Neural progenitor cell (in vitro differentiated cells): ENCODE measurements around the gene NPEPL1. TPM values are rescaled to one million over a fixed set of nuclear protein-coding genes. Genes with fewer than 3 reads are reported as not detected.
A peak's percentile ranks its signal among the peaks of the same experiment; 100 is the strongest.

Experiments
- DNase-seq: peaks from one replicate; pipeline ENCODE4 v3.0.0-alpha.2; 2016; ENCODE audit warnings: low spot score
- H2AFZ ChIP-seq: fragments of 200-600 bp; sonication (generic); replicated peaks from 2 replicates; pipeline ENCODE4 v1.6.1; 2016; ENCODE audit warnings: antibody characterized with exemption
- H3F3A ChIP-seq: fragments of 200-600 bp; sonication (generic); 2 replicates; pipeline ENCODE4 v1.6.1; 2016; ENCODE audit warnings: antibody characterized with exemption, low read depth
- H3K27ac ChIP-seq: fragments of 200-600 bp; sonication (generic); 2 replicates; pipeline ENCODE4 v1.5.1; 2016; ENCODE audit warnings: mild to moderate bottlenecking
- H3K27me3 ChIP-seq: fragments of 200-600 bp; sonication (generic); 2 replicates; pipeline ENCODE4 v1.6.1; 2016; ENCODE audit warnings: mild to moderate bottlenecking, moderate library complexity
- H3K36me3 ChIP-seq: fragments of 200-600 bp; sonication (generic); 2 replicates; pipeline ENCODE4 v1.5.1; 2016
- H3K4me1 ChIP-seq: fragments of 200-600 bp; sonication (generic); 2 replicates; pipeline ENCODE4 v1.6.1; 2016; ENCODE audit warnings: mixed run types
- H3K4me2 ChIP-seq: fragments of 200-600 bp; sonication (generic); 2 replicates; pipeline ENCODE4 v1.6.1; 2016
- H3K4me3 ChIP-seq: fragments of 200-600 bp; sonication (generic); 2 replicates; pipeline ENCODE4 v1.5.1; 2016
- H3K79me2 ChIP-seq: fragments of 200-600 bp; sonication (generic); 2 replicates; pipeline ENCODE4 v1.6.1; 2016; ENCODE audit warnings: low read depth
- H3K9ac ChIP-seq: fragments of 200-600 bp; sonication (generic); 2 replicates; pipeline ENCODE4 v1.6.1; 2016
- H3K9me3 ChIP-seq: fragments of 200-600 bp; sonication (generic); 2 replicates; pipeline ENCODE4 v1.5.1; 2016; ENCODE audit warnings: low read depth
- H4K20me1 ChIP-seq: fragments of 200-600 bp; sonication (generic); 2 replicates; pipeline ENCODE4 v1.6.1; 2016; ENCODE audit warnings: low read depth
- H3K27ac Mint-ChIP-seq: 3 replicates; pipeline ENCODE4 v1.8.0; 2021; ENCODE audit warnings: mixed read lengths
- H3K27me3 Mint-ChIP-seq: 2 replicates; pipeline ENCODE4 v1.8.0; 2022; ENCODE audit warnings: low read depth, mild to moderate bottlenecking, inconsistent platforms, moderate library complexity, mixed read lengths; ENCODE audit not compliant: insufficient read depth
- H3K36me3 Mint-ChIP-seq: 3 replicates; pipeline ENCODE4 v1.8.0; 2021; ENCODE audit warnings: mixed read lengths
- H3K4me1 Mint-ChIP-seq: 3 replicates; pipeline ENCODE4 v1.8.0; 2021; ENCODE audit warnings: mixed read lengths
- H3K4me3 Mint-ChIP-seq: 3 replicates; pipeline ENCODE4 v1.8.0; 2021; ENCODE audit warnings: mild to moderate bottlenecking, moderate library complexity, mixed read lengths
- H3K9me3 Mint-ChIP-seq: 3 replicates; pipeline ENCODE4 v1.8.0; 2020; ENCODE audit warnings: mixed read lengths
- EZH2 ChIP-seq: fragments of 200-600 bp; sonication (generic); IDR thresholded peaks from 2 replicates; pipeline ENCODE4 v1.6.1; 2017; ENCODE audit warnings: antibody characterized with exemption, mild to moderate bottlenecking, moderate library complexity
- EZH2phosphoT487 ChIP-seq: fragments of 200-600 bp; sonication (generic); IDR thresholded peaks from 2 replicates; pipeline ENCODE4 v1.6.1; 2017; ENCODE audit warnings: antibody characterized with exemption
- total RNA-seq: library from RNA; depleted of rRNA; stranded (reverse); fragments of >200 nt; gene quantifications from 2 replicates; pipeline ENCODE4 v1.2.3, GENCODE V29; 2015; ENCODE audit warnings: low replicate concordance
- TF ChIP-seq, protein P1 (sequence below): fragments of 200-600 bp; sonication (generic); IDR thresholded peaks from 2 replicates; pipeline ENCODE4 v1.5.1; 2017; ENCODE audit warnings: antibody characterized with exemption, mild to moderate bottlenecking

Gene NPEPL1
- total RNA-seq, 1 donor from 2014 or later: 10.9 TPM

DNA sequence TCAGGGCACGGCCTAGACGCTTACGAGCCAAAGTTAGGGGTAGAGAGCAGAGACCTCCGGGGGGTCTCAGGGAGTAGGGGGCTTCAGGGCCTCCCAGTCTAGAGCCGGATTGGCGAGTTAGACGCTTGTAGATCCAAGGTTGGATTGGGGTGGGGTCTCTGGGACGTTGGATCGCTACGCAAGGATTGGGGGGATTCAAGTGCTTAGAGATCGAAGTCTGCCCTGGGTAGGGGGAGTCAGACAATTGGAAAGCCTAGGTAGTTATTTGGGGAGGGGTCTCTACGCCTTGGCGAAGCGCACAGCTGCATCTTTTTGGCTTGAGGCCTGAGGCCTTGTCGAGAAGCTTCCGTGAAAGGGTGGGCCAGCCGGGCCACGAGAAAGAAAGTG is 41.0 kb upstream of the NPEPL1 start:
- Histone ChIP-seq H3K79me2 (peaks cover 55% of the 10 kb centered on the region), H3K9me3 (no peaks in the 10 kb centered on the region), H3K27ac (peak overlapping the region; percentile 69), H3K9ac (peak overlapping the region; percentile 92), H3F3A (peaks cover 40% of the 10 kb centered on the region), H3K4me1 (peaks cover 31% of the 10 kb centered on the region), H3K27me3 (peaks cover 15% of the 10 kb centered on the region), H3K4me3 (peak overlapping the region; percentile 85), H3K4me2 (peak overlapping the region; percentile 95), H4K20me1 (peaks cover 41% of the 10 kb centered on the region), H3K36me3 (no peaks in the 10 kb centered on the region), H2AFZ (peak overlapping the region; percentile 86)
- H3K4me1 Mint-ChIP-seq: peaks cover 15% of the 10 kb centered on the region
- H3K27me3 Mint-ChIP-seq: peaks cover 8% of the 10 kb centered on the region
- H3K9me3 Mint-ChIP-seq: no peaks in the 10 kb centered on the region
- peak; percentile 80 for DNase-seq
- H3K4me3 Mint-ChIP-seq: peak overlapping the region; percentile 97
- TF ChIP-seq EZH2 (no peak), EZH2phosphoT487 (no peak)
- TF ChIP-seq, protein P1, sequence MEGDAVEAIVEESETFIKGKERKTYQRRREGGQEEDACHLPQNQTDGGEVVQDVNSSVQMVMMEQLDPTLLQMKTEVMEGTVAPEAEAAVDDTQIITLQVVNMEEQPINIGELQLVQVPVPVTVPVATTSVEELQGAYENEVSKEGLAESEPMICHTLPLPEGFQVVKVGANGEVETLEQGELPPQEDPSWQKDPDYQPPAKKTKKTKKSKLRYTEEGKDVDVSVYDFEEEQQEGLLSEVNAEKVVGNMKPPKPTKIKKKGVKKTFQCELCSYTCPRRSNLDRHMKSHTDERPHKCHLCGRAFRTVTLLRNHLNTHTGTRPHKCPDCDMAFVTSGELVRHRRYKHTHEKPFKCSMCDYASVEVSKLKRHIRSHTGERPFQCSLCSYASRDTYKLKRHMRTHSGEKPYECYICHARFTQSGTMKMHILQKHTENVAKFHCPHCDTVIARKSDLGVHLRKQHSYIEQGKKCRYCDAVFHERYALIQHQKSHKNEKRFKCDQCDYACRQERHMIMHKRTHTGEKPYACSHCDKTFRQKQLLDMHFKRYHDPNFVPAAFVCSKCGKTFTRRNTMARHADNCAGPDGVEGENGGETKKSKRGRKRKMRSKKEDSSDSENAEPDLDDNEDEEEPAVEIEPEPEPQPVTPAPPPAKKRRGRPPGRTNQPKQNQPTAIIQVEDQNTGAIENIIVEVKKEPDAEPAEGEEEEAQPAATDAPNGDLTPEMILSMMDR: no peak
- peak overlapping the region; percentile 94 for H3K27ac Mint-ChIP-seq
- H3K36me3 Mint-ChIP-seq: no peaks in the 10 kb centered on the region

DNA sequence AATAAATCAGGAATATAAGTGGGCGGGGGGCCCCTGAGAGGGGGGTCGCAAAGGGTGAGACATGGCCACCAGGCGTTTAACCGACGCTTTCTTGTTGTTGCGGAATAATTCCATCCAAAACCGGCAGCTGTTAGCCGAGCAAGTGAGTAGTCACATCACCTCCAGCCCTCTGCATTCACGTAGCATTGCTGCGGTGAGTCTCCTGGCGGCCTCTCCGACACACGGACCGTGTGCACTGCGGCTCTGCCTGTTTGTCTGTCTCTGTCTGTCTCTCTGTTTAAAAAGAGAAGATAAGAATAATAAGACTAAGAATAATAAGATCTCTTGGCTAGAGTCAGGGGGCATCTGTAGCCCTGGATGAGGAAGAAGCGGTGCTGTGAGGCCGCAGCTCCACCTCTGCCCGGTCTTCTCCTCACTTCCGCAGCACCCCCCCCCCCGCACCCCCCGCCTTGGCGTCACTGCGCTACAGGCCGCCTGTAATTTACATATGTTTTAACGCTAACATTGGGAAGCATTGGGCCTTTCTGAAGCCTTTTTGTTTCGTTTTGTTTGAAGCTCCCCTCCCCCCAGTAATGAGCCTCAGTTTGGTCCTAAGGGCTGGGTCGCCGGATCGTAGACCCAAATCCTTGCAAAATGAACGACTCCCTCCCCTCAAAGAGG is 40.5 kb upstream of the NPEPL1 start:
- H3K9me3 Mint-ChIP-seq: no peaks in the 10 kb centered on the region
- Histone ChIP-seq H3K27ac (peak overlapping the region; percentile 71), H3F3A (peaks cover 40% of the 10 kb centered on the region), H3K4me3 (peak overlapping the region; percentile 85), H3K9ac (peak overlapping the region; percentile 92), H4K20me1 (peaks cover 46% of the 10 kb centered on the region), H3K4me1 (peaks cover 36% of the 10 kb centered on the region), H3K4me2 (peak overlapping the region; percentile 95), H3K36me3 (no peaks in the 10 kb centered on the region), H3K9me3 (no peaks in the 10 kb centered on the region), H3K79me2 (peaks cover 60% of the 10 kb centered on the region), H3K27me3 (peaks cover 15% of the 10 kb centered on the region), H2AFZ (no peak overlapping the region)
- no peaks in the 10 kb centered on the region for H3K36me3 Mint-ChIP-seq
- peaks cover 8% of the 10 kb centered on the region for H3K27me3 Mint-ChIP-seq
- TF ChIP-seq, protein P1: no peak
- TF ChIP-seq EZH2phosphoT487: no peak
- TF ChIP-seq EZH2: no peak
- H3K27ac Mint-ChIP-seq: peak overlapping the region; percentile 94
- H3K4me3 Mint-ChIP-seq: peak overlapping the region; percentile 97
- peak; percentile 73 for DNase-seq
- peaks cover 19% of the 10 kb centered on the region for H3K4me1 Mint-ChIP-seq

DNA sequence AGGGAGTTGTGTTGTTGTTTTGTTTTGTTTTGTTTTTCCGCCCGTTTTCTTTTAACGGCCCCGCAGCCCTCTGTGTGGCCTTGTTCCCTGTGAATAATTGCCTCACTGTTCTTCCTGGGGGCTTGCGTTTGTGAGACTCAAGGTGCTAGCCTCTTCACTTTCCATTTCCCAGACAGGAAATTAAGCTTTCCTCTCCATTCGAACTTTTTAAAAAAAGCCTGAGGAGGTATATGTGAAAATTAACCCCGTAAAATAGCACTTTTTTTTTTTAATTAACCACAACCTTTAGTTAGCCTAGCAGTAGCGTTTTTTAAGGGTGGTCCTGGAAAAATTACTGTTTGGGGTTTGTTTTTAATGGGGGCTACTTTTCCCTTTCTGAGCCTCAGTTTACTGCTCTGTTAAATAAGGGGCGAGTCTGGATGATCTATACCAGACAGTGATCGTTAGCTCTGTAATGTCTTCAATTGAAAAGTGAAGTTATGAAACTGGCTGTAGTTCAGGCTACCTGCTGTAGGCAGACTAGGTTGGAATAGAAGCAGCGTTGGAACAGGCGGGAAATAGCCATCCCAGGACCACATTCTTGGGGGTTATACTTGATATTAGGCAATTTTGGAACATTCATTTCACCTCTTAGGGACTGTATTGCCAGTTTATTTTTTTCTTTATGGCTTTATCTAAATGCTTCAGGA is 39.9 kb upstream of the NPEPL1 start:
- H2AFZ ChIP-seq: no peak overlapping the region

More for the DNA sequence above, 39.9 kb upstream of the NPEPL1 start:
- Histone ChIP-seq H4K20me1 (peaks cover 53% of the 10 kb centered on the region), H3K4me3 (peak overlapping the region; percentile 85), H3K36me3 (no peaks in the 10 kb centered on the region), H3F3A (peaks cover 40% of the 10 kb centered on the region), H3K27ac (peak overlapping the region; percentile 71), H3K79me2 (peaks cover 67% of the 10 kb centered on the region), H3K27me3 (peaks cover 15% of the 10 kb centered on the region), H3K4me2 (peak overlapping the region; percentile 95), H3K9me3 (no peaks in the 10 kb centered on the region), H3K4me1 (peaks cover 43% of the 10 kb centered on the region), H3K9ac (peak overlapping the region; percentile 92)
- TF ChIP-seq, protein P1: no peak
- TF ChIP-seq EZH2: no peak
- peak; percentile 23 for DNase-seq
- Mint-ChIP-seq H3K4me1 (peaks cover 24% of the 10 kb centered on the region), H3K9me3 (no peaks in the 10 kb centered on the region), H3K36me3 (no peaks in the 10 kb centered on the region), H3K27ac (peak overlapping the region; percentile 82), H3K4me3 (peak overlapping the region; percentile 97), H3K27me3 (peaks cover 8% of the 10 kb centered on the region)
